Left renal pelvis (tissue), 4 donors: ENCODE results near the gene ZBTB2. TPM values are rescaled to one million over a fixed set of nuclear protein-coding genes. Genes with fewer than 3 reads are reported as not detected.
"Not testable (repeated sequence)": the region's sequence is repeated elsewhere in the genome, so short reads cannot be mapped to it uniquely, and the experiment has no call there.

ENCODE experiments used
- DNase-seq, 4 donors: peaks; one replicate each; pipeline ENCODE4 v3.0.0-alpha.2; 2013; ENCODE audit warnings: low read depth in 4 of 4, low spot score in 3 of 4
- polyA plus RNA-seq, 4 donors: library from polyadenylated mRNA; unstranded; fragments of 120-200 nt; gene quantifications; one replicate each; pipeline ENCODE4 v1.2.1, GENCODE V29; 2013; ENCODE audit not compliant: insufficient read length in 4 of 4

Gene ZBTB2
- polyA plus RNA-seq, 4 donors, result 16.4 to 21.4 (median 17.5) TPM

DNA sequence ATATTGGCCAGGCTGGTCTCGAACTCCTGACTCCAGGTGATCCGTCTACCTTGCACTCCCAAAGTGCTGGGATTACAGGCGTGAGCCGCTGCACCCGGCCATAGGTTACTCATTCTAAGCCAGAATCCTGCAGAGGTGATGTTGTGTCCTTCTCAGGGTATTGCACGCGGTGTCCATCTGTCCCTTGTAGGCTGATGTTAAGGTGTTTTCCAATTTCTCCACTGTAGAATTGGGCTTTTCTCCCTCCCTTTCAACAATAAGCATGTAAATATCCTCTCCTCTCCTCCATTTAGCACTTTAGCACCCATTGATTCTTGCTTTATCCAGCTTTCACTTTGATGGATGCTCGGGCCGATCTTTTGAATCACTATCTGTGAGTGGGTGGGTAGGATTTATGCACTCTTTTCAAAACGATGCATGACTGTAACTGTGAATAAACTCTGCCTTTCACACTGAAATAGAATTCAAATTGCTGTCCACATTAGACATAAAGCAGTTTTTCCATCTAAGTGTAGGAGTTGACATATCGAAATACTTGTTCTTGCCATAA lies 52.6 kb downstream of the ZBTB2 start:
- DNase-seq, result no peak

DNA sequence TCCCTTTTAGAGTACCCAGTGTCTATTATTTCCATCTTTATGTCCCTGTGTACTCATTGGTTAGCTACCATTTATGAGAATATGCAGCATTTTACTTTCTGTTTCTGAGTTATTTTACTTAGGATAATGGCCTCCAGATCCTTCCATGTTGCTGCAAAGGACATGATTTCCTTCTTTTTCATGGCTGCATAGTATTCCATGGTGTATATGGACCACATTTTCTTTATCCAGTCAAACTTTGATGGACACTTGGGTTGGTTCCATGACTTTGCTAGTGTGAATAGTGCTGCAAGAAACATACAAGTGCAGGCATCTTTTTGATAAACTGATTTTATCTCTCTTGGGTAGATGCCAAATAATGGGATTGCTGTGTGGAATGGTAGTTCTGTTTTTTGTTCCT lies 55.4 kb downstream of the ZBTB2 start:
- no peak for DNase-seq

DNA sequence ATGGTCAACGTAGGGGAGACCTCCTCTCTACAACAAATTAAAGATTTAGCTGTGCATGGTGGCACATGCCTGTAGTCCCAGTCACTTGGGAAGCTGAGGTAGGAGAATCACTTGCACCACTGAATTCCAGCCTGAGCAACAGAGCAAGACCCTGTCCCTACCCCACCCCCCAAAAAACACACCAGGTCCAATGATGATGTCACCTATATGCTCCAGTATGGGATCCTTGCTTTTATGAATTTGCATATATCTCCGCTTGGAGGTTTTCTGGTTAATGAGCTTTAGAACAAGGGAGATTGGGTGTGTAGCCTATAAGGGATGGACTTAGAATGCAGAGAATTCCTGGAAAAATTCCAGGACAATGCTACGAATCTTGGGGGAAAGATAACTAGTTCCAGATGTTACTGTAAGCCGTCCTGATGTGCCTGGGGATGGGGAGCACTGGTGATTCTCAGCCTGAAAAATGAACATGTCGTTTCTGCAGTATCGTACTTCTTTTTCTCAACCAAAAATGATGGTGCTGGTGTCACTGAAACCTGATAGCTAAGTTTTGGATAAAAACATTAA lies 61.1 kb downstream of the ZBTB2 start:
- DNase-seq, result peak in 1 of 4 donors; percentile 43

DNA sequence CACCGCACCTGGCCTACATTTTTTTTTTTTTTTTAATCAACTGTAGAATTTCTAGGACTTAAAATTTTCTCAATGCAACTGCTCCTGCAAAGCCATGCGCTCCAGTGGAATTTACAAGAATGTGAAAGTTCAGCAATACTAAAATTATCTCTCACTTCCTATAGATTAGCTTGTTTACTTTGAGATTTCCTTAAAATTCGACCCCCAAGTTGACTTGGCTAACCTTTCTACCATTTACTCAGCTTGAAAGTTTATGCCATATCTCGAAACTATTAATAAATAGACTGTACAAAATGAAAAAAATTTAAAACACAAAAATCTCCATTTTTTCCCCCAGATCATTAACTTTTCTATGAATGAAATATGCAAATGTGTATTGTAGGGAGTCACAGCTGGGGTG lies 64.3 kb downstream of the ZBTB2 start:
- no peak for DNase-seq

DNA sequence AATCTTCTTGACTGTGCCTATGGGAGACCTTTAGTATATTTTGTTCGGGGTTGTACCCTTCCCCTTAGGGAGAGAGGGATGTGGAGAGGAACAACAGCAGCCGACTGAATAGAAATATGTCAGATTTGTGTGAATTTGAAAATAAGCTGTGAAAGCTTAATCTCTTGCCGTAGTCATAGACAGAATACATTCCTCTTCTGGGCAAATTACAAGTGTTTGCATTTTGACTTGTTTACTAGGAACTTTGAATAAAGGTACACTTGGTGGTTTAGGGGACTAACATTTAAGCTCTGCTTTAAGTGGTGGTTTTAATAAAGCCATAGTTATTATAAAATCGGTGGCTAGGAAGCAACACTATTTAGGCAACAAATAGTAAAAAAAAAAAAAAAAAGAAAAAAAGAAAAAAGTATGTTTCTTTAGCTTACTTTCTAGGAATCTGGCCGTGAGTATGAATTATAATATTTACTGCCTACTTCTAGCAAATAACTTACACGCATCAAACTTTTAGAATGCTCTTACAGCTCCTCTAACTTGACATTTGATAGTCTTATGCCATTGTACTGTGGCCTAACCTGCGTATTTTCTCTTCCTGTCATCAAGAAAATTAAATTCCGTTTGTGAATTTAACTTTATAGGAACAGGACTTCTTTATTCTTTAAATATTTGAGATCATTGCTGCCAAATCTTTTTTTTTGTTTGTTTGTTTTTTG lies 65.1 kb downstream of the ZBTB2 start:
- no peak for DNase-seq

DNA sequence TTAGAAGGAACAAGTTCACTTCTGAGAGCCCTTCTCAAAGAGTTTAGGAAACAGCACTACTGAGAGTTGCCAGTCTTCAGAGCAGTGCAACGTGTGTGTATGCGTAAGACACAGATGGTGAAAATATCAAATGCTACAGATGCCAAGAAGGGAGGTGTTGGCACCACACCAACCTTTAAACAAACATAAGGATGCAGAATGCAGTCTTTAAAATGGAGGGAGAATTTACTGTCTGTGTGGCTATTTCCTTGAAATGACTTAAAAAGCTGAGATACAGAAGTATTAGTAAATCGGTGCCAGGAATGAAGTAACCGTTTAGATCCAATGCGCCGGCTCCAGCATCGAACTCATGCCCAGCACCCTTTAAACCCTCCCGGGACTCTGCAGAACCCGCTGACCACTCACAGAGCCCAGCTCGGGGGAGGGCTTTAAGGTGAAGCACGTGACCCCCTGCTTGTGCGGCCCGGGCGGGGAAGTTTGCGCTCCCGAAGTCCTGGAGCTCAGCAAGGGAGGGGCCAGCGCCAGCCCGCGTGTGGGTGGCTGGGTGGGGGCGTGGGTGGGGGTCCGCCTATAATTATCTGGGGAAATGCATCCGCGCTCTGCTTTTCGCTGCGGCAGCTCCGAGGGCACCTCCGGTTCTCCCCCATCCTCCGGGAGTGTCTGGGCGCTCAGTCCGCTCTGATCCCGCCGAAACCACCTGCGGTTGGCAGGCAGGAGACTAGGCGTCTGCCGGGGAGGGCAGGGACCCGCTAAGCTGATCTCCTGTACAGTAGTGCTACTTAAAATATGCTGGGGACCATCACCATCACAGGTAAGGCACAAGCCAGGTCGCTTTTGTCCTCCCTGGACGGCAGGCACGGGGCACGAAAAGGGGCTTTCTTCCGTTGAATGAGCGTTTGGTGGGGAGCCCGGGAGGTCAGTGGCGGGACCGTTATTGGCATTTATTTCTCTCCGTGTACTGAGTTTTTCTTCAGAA lies 66.0 kb downstream of the ZBTB2 start:
- DNase-seq, result no peak

DNA sequence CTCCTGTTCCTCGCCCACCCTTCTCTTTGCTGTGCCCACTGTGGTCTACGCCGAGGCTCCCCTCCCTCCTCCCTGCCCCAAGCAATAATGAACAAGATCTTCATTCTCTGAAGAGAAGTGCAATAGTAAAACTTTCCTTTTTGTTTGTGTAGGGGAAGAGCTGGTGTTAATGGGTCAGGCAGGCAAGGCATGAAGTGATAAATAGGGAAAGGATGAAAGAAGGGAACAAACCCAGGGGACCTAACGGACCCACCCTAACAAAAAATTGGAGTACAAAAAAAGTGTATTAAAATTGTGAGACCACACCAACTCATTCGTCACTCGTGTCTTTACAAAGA lies 66.9 kb downstream of the ZBTB2 start:
- no peak for DNase-seq

DNA sequence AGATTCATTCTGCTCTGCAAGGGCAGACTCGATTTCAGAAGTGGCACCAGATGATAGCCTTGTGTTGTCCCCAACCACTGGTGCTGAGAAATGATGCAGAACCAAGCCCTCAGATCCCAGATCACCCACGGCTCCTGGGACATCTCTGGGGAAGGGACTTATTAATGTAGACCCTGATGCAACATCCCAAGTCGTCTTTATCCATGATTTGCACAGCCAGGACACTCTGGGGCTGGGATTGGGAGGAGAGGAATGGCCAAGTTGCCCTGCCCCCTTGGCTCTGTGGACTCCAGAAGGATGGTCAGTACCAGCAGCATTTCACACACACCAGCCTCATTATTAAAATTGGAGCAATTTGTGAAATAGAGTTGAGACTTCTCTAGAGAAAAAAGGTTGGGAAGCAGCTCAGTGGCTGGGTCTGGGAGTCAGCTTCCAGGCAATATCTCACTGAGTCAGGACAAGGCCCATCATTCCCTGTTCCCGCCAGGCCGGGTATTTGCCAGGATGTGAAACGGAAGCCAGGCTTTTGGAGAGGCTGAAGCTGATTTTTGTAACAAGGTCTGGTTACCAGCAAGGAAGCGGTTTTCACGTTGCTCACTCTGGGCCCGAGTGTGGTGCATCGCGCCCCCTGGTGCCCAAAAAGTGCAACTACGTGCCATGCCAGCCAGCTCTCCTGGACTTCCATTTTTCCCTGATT lies 67.4 kb downstream of the ZBTB2 start:
- peak in 3 of 4 donors; percentile 68 to 73 (median 72) for DNase-seq

DNA sequence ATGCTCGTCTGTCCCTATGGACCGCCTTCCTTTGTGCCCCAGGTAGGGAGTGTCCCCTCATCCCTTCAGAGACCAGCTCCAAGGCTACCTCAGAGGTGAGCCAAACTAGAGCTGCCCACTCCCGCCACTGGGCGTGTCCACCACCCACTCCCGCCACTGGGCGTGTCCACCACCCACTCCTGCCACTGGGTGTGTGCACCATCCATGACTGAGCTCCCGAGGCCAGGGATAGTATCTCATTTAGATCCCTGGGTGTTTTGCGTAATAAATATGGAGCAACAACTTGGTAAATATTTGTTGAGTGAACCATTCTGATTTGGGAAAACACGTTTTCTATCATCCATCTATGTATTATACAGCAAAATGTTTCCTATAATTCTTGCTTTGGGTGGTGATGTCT lies 68.8 kb downstream of the ZBTB2 start:
- DNase-seq, result no peak

DNA sequence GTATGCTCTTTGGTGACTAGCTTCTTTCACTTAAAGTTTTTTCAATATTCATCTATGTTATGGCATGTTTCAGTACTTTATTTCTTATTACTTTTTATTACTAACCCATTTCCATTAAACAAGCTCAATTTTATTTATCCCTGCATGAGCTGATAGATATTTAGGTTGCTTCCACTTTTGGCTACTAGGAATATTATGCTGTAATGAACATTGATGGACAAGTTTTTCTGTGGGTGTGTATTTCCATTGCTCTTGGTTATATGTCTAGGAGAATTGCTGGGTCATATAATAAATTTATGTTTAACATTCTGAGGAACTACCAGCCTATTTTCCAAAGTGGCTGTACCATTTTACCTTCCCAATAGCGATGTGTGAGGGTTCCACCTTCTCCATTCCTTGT lies 69.9 kb downstream of the ZBTB2 start:
- no peak for DNase-seq

DNA sequence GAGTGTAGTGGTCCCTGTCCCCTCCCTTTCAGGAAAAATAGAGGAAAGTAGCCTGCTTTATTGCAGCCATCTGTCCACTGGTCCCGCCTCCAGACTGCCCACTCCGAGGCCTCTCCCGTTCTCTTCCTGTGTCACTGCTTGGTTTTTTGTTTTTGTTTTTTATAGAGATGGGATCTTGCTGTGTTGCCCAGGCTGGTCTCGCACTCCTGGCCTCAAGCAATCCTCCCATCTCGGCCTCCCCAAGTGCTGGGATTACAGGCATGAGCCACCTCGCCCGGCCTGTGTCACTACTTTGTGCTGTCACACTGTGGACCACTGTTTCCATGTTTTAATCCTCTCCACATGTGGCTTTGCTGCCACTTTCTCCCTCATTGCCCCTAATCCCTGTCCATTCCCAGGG lies 71.2 kb downstream of the ZBTB2 start:
- DNase-seq, result no peak

DNA sequence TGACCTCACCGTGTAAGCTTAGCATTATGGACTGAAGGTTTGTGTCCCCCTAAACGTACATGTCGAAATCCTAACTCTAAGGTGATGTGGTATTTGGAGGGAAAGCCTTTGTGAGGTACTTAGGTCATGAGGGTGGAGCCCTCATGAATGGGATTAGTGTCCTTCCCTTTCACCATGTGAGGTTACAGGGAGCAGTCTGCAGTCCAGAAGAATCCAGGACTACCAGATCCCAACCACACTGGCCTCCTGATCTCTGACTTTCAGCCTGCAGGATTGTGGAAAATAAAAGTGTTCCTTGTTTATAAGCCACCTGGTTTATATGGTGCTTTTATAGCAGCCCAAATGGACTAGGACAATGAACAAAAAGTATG lies 73.4 kb downstream of the ZBTB2 start:
- DNase-seq, result no peak

DNA sequence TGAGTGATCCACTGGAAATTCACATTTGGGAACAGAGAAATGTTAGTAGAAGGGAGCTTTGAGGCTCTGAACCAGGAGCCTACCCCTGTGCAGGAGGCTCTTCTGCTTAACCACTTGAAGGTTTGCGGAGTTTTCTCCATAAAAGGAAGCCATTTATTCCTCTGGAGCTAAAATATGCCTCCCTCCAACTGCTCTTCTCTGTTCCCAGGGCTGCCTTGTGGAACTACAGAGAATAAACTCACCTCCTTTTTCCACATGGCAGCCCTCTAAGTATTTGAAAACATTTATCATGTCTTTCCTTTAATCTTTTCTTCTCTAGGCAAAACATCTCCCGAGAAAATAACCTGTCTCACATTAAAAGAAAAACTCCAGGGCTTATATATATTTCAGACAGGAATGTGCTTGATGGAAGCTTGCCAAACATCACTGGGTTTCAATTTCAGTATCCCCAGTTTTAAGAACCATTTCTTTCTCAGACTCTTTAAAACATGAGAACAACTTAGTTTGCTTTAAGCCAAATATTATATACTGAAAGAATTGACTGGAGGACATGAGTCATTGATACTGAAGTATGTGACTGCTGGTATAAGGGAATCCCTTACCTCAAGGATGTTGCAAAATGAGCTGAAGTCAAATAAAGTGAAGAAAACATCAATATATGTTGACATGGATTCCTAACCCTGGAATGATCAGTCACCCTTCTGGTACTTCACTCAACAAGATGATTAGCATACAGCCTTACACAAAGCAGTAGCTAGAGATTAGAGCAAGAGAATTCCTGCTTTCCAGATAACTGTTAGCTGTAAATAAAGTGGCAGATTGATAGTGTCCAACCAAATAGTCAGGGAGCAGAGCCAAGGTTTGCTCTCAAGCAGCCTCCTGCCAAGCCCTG lies 74.0 kb downstream of the ZBTB2 start:
- DNase-seq, result no peak

DNA sequence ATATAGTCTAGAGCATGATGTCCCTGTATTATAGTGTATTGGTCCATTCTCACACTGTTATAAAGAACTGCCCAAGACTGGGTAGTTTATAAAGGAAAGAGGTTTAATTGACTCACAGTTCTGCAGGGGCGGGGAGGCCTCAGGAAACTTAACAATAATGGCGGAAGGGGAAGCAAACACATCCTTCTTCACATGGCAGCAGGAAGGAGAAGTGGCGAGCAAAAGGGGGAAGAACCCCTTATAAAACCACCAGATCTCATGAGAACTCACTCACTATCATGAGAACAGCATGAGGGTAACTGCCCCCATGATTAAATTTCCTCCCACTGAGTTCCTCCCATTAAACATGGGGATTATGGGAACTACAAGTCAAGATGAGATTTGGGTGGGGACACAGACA lies 75.7 kb downstream of the ZBTB2 start:
- DNase-seq, result not testable (repeated sequence)

Other genes starting within 250 kb of the ZBTB2 start
- 100 to 1,000 TPM; 117 to 259 (median 195) TPM for gene AKAP12, start 151.6 kb downstream of the ZBTB2 start, polyA plus RNA-seq
- gene RMND1, start 60.6 kb upstream of the ZBTB2 start, polyA plus RNA-seq, result 10 to 100 TPM; 19.7 to 60.7 (median 38.1) TPM
- gene CCDC170, start 102.5 kb upstream of the ZBTB2 start, polyA plus RNA-seq, result 1 to 10 TPM; 1.4 to 4.3 (median 2.6) TPM